ENCODE measurements around the gene SH2B2. TPM values are rescaled to one million over a fixed set of nuclear protein-coding genes. Genes with fewer than 3 reads are reported as not detected.

Gene SH2B2
- total RNA-seq, 5 donors from 2014 or later (not counting 1 experiment from before 2014, with no cell fraction given), result 0.90 to 5.0 (median 2.5) TPM

- Histone ChIP-seq H3K27ac (ENCODE audit: low read length) (no peak overlapping the region), H3K36me3 (ENCODE audit: control insufficient read depth in 2 of 2, extremely low read depth in 1 of 2, insufficient read depth in 1 of 2, low read length in 1 of 2) (no peaks in the 10 kb centered on the region), H3K4me3 (ENCODE audit: control insufficient read depth in 1 of 2, extremely low read depth in 1 of 2, low read length in 1 of 2) (no peak overlapping the region), H3K4me1 (ENCODE audit: control insufficient read depth in 1 of 2, extremely low read depth in 1 of 2, insufficient read depth in 2 of 2, low read length in 2 of 2) (peaks cover 0 to 5% of the 10 kb centered on the region in 2 experiments), H3K9me3 (no peaks in the 10 kb centered on the region), H3K27me3 (replicated peaks in 1 of 2; ENCODE audit: control insufficient read depth in 2 of 2, extremely low read depth in 1 of 2, insufficient read depth in 2 of 2, low read length in 1 of 2) (peaks cover 0 to 3% of the 10 kb centered on the region in 2 experiments)
- ATAC-seq (replicated peaks in 1 of 4) (peak; percentile 71 to 82 (median 78)), DNase-seq (peak in 34 of 35 experiments; percentile 15 to 82 (median 66))
- peaks cover 0 to 3% (median 0%) of the 10 kb centered on the region in 3 donors for H3K4me1 Mint-ChIP-seq
- POLR2A ChIA-PET, result no interaction called here
- CTCF ChIA-PET, result interaction anchor here (0.6 to 3.7 kb wide), 5 partner anchors 9 to 729 kb away, joined by 3 to 20 read pairs (median 5); no protein-coding TSS in a partner anchor
- no peaks in the 10 kb centered on the region for H3K36me3 Mint-ChIP-seq
- H3K9me3 Mint-ChIP-seq, result no peaks in the 10 kb centered on the region
- no peak overlapping the region for H3K4me3 Mint-ChIP-seq
- WGBS (ENCODE audit: insufficient coverage), result 44% methylated on average over 17 of the region's 21 CpGs
- no peaks in the 10 kb centered on the region for H3K27me3 Mint-ChIP-seq
- H3K27ac Mint-ChIP-seq, result no peak overlapping the region
These were observed 14.4 kb upstream of the SH2B2 start for GRCh38 chr7:102272075-102272916.

- Histone ChIP-seq H3K4me3 (ENCODE audit: control insufficient read depth in 1 of 2, extremely low read depth in 1 of 2, low read length in 1 of 2) (no peak overlapping the region), H3K9me3 (no peaks in the 10 kb centered on the region), H3K27ac (ENCODE audit: low read length) (no peak overlapping the region), H3K4me1 (ENCODE audit: control insufficient read depth in 1 of 2, extremely low read depth in 1 of 2, insufficient read depth in 2 of 2, low read length in 2 of 2) (peaks cover 0 to 5% of the 10 kb centered on the region in 2 experiments), H3K27me3 (replicated peaks in 1 of 2; ENCODE audit: control insufficient read depth in 2 of 2, extremely low read depth in 1 of 2, insufficient read depth in 2 of 2, low read length in 1 of 2) (peaks cover 0 to 3% of the 10 kb centered on the region in 2 experiments), H3K36me3 (ENCODE audit: control insufficient read depth in 2 of 2, extremely low read depth in 1 of 2, insufficient read depth in 1 of 2, low read length in 1 of 2) (no peaks in the 10 kb centered on the region)
- WGBS (ENCODE audit: insufficient coverage), result 89% methylated on average over 14 of the region's 16 CpGs
- no peaks in the 10 kb centered on the region for H3K27me3 Mint-ChIP-seq
- POLR2A ChIA-PET, result no interaction called here
- no peak overlapping the region for H3K4me3 Mint-ChIP-seq
- no peak overlapping the region for H3K27ac Mint-ChIP-seq
- H3K36me3 Mint-ChIP-seq, result no peaks in the 10 kb centered on the region
- H3K4me1 Mint-ChIP-seq, result peaks cover 0 to 3% (median 0%) of the 10 kb centered on the region in 3 donors
- DNase-seq, result no peak
- H3K9me3 Mint-ChIP-seq, result no peaks in the 10 kb centered on the region
- CTCF ChIA-PET, result interaction anchor here in 1 of 2 donors (0.6 to 3.7 kb wide), 4 partner anchors 8 to 730 kb away, joined by 3 to 20 read pairs (median 4); no protein-coding TSS in a partner anchor
- no peak for ATAC-seq (replicated peaks in 1 of 4)
These were observed 13.5 kb upstream of the SH2B2 start for GRCh38 chr7:102272917-102273748.

DNA sequence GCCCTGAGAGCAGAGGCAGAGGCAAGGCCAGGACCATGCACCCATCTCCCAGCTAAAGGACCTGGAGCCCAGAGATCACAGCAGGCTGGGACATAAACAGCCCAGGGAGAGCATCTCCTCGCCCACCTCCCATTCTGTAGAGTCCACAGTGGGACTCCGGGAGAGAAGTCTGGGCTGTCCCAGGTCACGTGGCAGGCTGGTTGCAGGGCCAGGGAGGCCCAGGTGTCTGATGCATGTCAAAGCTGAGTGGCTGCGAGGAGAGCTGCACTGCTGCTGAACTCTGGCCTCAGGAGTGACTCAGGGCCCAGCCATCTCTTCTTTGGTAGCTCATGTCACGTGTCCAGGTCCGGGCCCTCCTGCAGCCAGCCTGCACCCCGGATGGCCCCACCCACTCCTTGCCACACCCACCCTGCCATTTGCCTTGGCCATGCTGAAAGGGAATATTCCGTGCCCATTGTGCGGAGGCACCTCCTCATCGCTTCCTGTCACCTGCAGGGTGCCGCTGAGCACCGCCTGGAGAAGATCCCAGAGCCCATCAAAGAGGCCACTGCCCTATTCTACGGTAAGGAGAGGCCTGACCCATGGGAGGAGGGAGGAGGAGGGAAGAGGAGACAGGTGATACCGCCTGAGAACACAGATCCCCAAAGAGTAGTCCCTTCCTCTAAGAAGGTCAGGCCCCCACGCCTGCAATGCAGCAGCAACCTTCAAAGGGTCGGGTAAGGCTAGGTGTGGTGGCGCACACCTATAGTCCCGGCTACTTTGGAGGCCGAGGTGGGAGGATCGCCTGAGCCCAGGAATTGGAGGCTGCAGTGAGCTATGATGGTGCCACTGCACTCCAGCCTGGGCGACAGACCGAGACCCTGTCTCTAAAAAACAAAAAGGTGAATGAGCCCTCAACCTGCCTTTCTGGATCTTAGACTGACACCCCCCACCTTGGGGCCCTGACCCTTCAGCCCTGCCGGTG lies 12.6 kb upstream of the SH2B2 start:
- H3K4me3 ChIP-seq (ENCODE audit: control insufficient read depth in 1 of 2, extremely low read depth in 1 of 2, low read length in 1 of 2), result no peak overlapping the region
- H3K27me3 ChIP-seq (replicated peaks in 1 of 2; ENCODE audit: control insufficient read depth in 2 of 2, extremely low read depth in 1 of 2, insufficient read depth in 2 of 2, low read length in 1 of 2), result peaks cover 0 to 3% of the 10 kb centered on the region in 2 experiments
- ChIA-PET POLR2A (no interaction called here), CTCF (interaction anchor here in 1 of 2 donors (1.1 to 3.7 kb wide), 2 partner anchors 8 to 671 kb away, joined by 3 to 20 read pairs; no protein-coding TSS in a partner anchor)
- Mint-ChIP-seq H3K9me3 (no peaks in the 10 kb centered on the region), H3K4me3 (no peak overlapping the region), H3K4me1 (peaks cover 0 to 3% (median 0%) of the 10 kb centered on the region in 3 donors), H3K27ac (no peak overlapping the region), H3K27me3 (no peaks in the 10 kb centered on the region), H3K36me3 (no peaks in the 10 kb centered on the region)
- ATAC-seq (replicated peaks in 1 of 4) (no peak), DNase-seq (no peak)
- H3K36me3 ChIP-seq (ENCODE audit: control insufficient read depth in 2 of 2, extremely low read depth in 1 of 2, insufficient read depth in 1 of 2, low read length in 1 of 2), result no peaks in the 10 kb centered on the region
- H3K4me1 ChIP-seq (ENCODE audit: control insufficient read depth in 1 of 2, extremely low read depth in 1 of 2, insufficient read depth in 2 of 2, low read length in 2 of 2), result peaks cover 0 to 5% of the 10 kb centered on the region in 2 experiments
- no peak overlapping the region for H3K27ac ChIP-seq (ENCODE audit: low read length)
- 78% methylated on average over 12 of the region's 23 CpGs for WGBS (ENCODE audit: insufficient coverage)
- H3K9me3 ChIP-seq, result no peaks in the 10 kb centered on the region

- ChIA-PET POLR2A (no interaction called here), CTCF (no interaction called here)
- Histone ChIP-seq H3K4me3 (ENCODE audit: control insufficient read depth in 1 of 2, extremely low read depth in 1 of 2, low read length in 1 of 2) (no peak overlapping the region), H3K27ac (ENCODE audit: low read length) (no peak overlapping the region), H3K27me3 (replicated peaks in 1 of 2; ENCODE audit: control insufficient read depth in 2 of 2, extremely low read depth in 1 of 2, insufficient read depth in 2 of 2, low read length in 1 of 2) (peaks cover 0 to 1% of the 10 kb centered on the region in 2 experiments), H3K4me1 (ENCODE audit: control insufficient read depth in 1 of 2, extremely low read depth in 1 of 2, insufficient read depth in 2 of 2, low read length in 2 of 2) (peaks cover 0 to 12% of the 10 kb centered on the region in 2 experiments), H3K9me3 (no peaks in the 10 kb centered on the region), H3K36me3 (ENCODE audit: control insufficient read depth in 2 of 2, extremely low read depth in 1 of 2, insufficient read depth in 1 of 2, low read length in 1 of 2) (no peaks in the 10 kb centered on the region)
- Mint-ChIP-seq H3K36me3 (no peaks in the 10 kb centered on the region), H3K27me3 (no peaks in the 10 kb centered on the region), H3K27ac (no peak overlapping the region), H3K9me3 (no peaks in the 10 kb centered on the region), H3K4me1 (peaks cover 3 to 9% (median 6%) of the 10 kb centered on the region in 3 donors), H3K4me3 (no peak overlapping the region)
- DNase-seq, result no peak
- 91% methylated on average over 8 of the region's 10 CpGs for WGBS (ENCODE audit: insufficient coverage)
- ATAC-seq (replicated peaks in 1 of 4), result no peak
These were observed 11.5 kb upstream of the SH2B2 start for GRCh38 chr7:102275123-102275703.

- DNase-seq (no peak), ATAC-seq (replicated peaks in 1 of 4) (no peak)
- Histone ChIP-seq H3K27me3 (replicated peaks in 1 of 2; ENCODE audit: control insufficient read depth in 2 of 2, extremely low read depth in 1 of 2, insufficient read depth in 2 of 2, low read length in 1 of 2) (no peaks in the 10 kb centered on the region), H3K9me3 (no peaks in the 10 kb centered on the region), H3K27ac (ENCODE audit: low read length) (no peak overlapping the region), H3K36me3 (ENCODE audit: control insufficient read depth in 2 of 2, extremely low read depth in 1 of 2, insufficient read depth in 1 of 2, low read length in 1 of 2) (no peaks in the 10 kb centered on the region), H3K4me1 (ENCODE audit: control insufficient read depth in 1 of 2, extremely low read depth in 1 of 2, insufficient read depth in 2 of 2, low read length in 2 of 2) (peaks cover 0 to 6% of the 10 kb centered on the region in 2 experiments), H3K4me3 (ENCODE audit: control insufficient read depth in 1 of 2, extremely low read depth in 1 of 2, low read length in 1 of 2) (no peak overlapping the region)
- Mint-ChIP-seq H3K36me3 (no peaks in the 10 kb centered on the region), H3K4me1 (peaks cover 3 to 6% (median 6%) of the 10 kb centered on the region in 3 donors), H3K4me3 (no peak overlapping the region), H3K27ac (no peak overlapping the region), H3K27me3 (no peaks in the 10 kb centered on the region), H3K9me3 (no peaks in the 10 kb centered on the region)
- 80% methylated on average over 7 of the region's 10 CpGs for WGBS (ENCODE audit: insufficient coverage)
- ChIA-PET CTCF (interaction anchor here (0.6 kb wide), 2 partner anchors 114 kb away, joined by 3 to 4 read pairs; no protein-coding TSS in a partner anchor), POLR2A (no interaction called here)
These were observed 8.8 kb upstream of the SH2B2 start for GRCh38 chr7:102277901-102278300.

Measured in T-cell (primary cell).